Measurements from ENCODE around the gene ZC3HAV1L. TPM values are rescaled to one million over a fixed set of nuclear protein-coding genes. Genes with fewer than 3 reads are reported as not detected.
"Not testable (repeated sequence)": the region's sequence is repeated elsewhere in the genome, so short reads cannot be mapped to it uniquely, and the experiment has no call there.

ZC3HAV1L gene
- 10 to 100 TPM; 15.5 to 27.7 (median 22.3) TPM for polyA plus RNA-seq (ENCODE audit: insufficient read depth in 1 of 5, insufficient read length in 5 of 5, low replicate concordance in 1 of 5)
- long read RNA-seq, donor 1, partial matches to known transcripts: 6 of 7 reads
- long read RNA-seq, donor 1, other reads (novel, unspliced or antisense): 0 of 7 reads
- long read RNA-seq, donor 2: 0 reads
- long read RNA-seq, donor 3: 0 reads
- long read RNA-seq, donor 4, partial matches to known transcripts: 7 of 7 reads
- long read RNA-seq, donor 4, other reads (novel, unspliced or antisense): 0 of 7 reads
- long read RNA-seq, donor 5, partial matches to known transcripts: 0 of 1 reads
- long read RNA-seq, donor 5, other reads (novel, unspliced or antisense): 0 of 1 reads
- long read RNA-seq, donor 6, partial matches to known transcripts: 11 of 11 reads
- long read RNA-seq, donor 6, other reads (novel, unspliced or antisense): 0 of 11 reads
- long read RNA-seq, donor 7, partial matches to known transcripts: 10 of 10 reads
- long read RNA-seq, donor 7, other reads (novel, unspliced or antisense): 0 of 10 reads
- long read RNA-seq, donor 8, partial matches to known transcripts: 19 of 19 reads
- long read RNA-seq, donor 8, other reads (novel, unspliced or antisense): 0 of 19 reads

GRCh38 chr7:139035586-139036353, at the start of gene ZC3HAV1L:
Gene ZC3HAV1L (minus strand): TSS chr7:139036042. CDS start chr7:139036017, 25 bp downstream.
- DNase-seq: peak; percentile 74 to 82

- DNase-seq: no peak
Observed at GRCh38 chr7:139084709-139085108, 48.9 kb upstream of the ZC3HAV1L start.

GRCh38 chr7:139081584-139081983, 45.7 kb upstream of the ZC3HAV1L start:
- DNase-seq: no peak

GRCh38 chr7:139080905-139081304, 45.1 kb upstream of the ZC3HAV1L start:
- no peak for DNase-seq

GRCh38 chr7:139079861-139080260, 44.0 kb upstream of the ZC3HAV1L start:
- DNase-seq: no peak

GRCh38 chr7:139078911-139079310, 43.1 kb upstream of the ZC3HAV1L start:
- DNase-seq: no peak

GRCh38 chr7:139078399-139078798, 42.6 kb upstream of the ZC3HAV1L start:
- DNase-seq: no peak

GRCh38 chr7:139077706-139078105, 41.9 kb upstream of the ZC3HAV1L start:
- DNase-seq: not testable (repeated sequence)

GRCh38 chr7:139075871-139076686, 40.2 kb upstream of the ZC3HAV1L start:
- no peak for DNase-seq

- DNase-seq: peak; percentile 55 to 75
Observed at GRCh38 chr7:139075031-139075652, 39.3 kb upstream of the ZC3HAV1L start.

- DNase-seq: no peak
Observed at GRCh38 chr7:139072796-139073195, 37.0 kb upstream of the ZC3HAV1L start.

GRCh38 chr7:139071680-139072079, 35.8 kb upstream of the ZC3HAV1L start:
- no peak for DNase-seq

GRCh38 chr7:139068544-139069399, 32.9 kb upstream of the ZC3HAV1L start:
- no peak for DNase-seq

GRCh38 chr7:139066315-139066714, 30.5 kb upstream of the ZC3HAV1L start:
- no peak for DNase-seq

GRCh38 chr7:139065323-139065722, 29.5 kb upstream of the ZC3HAV1L start:
- no peak for DNase-seq

GRCh38 chr7:139061416-139061815, 25.6 kb upstream of the ZC3HAV1L start:
- no peak for DNase-seq

GRCh38 chr7:139060695-139061237, 24.9 kb upstream of the ZC3HAV1L start:
- no peak for DNase-seq

- no peak for DNase-seq
Observed at GRCh38 chr7:139059905-139060304, 24.1 kb upstream of the ZC3HAV1L start.

GRCh38 chr7:139058943-139059342, 23.1 kb upstream of the ZC3HAV1L start:
- DNase-seq: no peak

GRCh38 chr7:139055674-139056073, 19.8 kb upstream of the ZC3HAV1L start:
- no peak for DNase-seq
